NCI-H1694 (cell line): Measurements from ENCODE around the gene NCAPD2.
A peak's percentile ranks its signal among the peaks of the same experiment; 100 is the strongest.

Experiments used
- DNase-seq: peaks from one replicate; lab custom pipeline; 2025; lab: John Stamatoyannopoulos, UW

NCAPD2 gene

DNA sequence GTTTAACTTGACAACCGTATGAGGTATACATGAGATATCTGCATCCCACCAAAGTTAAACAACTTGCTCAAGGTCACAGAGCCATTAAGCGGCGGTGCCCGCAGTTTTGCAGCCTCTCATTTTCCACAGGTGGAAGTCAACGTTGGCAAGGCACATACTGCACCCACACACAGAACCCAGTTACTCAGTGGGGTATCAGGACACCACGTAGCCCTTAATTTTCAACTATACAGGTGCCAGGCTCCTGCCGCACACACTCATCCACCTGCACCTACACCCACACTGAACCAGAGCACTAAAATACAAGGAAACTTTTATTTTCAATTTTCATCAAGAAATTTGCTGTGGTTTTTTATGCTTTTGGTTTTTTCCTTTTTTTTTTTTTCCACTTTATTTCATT, 75.9 kb downstream of the NCAPD2 start:
- DNase-seq: no peak

DNA sequence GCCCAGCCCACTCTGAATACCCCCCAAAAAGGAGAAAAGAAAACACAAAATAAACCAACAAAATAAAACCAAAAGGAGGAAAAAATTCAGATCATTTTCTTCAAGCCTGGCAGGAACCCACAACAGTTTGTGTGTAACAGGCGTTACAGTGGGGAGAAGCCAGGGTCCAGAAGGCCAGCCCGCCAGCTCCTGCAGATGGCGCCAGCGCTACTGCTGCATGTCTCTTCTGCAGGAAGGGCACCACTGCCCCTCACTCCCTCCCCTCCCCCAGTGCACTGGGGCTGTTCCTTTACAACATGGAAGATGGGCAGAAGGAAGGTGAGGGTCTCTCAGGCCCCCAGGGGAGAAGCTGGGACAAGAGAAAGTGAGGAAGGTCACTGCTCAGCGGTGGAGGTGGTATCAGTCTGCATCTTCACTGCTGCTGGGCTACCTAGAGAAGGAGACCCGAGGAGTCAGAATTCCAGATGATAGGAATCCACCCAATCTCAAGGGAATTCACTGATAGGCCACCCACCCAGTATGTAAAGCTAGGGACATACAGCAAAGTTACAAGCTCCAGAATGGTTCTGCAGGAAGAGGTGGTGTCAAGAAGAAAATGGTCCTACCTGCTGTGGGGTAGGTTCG, 76.5 kb downstream of the NCAPD2 start:
- peak; percentile 39 for DNase-seq

DNA sequence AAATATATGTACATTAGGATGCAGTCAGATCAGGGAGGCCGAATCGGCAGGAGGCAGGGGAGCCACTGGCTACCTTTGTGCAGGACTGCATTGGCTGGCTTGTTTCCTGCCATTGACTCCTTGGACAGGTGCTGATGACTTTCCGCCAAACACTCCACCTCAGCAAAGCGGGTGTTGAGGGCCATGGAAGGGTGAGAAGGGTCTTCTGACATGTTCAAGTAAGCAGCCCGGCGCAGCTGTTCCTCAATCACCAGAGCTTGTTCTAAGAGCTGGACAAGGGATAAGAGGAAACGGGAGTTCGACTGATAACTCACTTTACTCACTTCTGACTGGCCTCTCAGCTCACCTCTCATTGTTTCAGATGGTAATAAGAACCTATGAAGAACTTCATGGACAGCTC, 79.1 kb downstream of the NCAPD2 start:
- DNase-seq: no peak

DNA sequence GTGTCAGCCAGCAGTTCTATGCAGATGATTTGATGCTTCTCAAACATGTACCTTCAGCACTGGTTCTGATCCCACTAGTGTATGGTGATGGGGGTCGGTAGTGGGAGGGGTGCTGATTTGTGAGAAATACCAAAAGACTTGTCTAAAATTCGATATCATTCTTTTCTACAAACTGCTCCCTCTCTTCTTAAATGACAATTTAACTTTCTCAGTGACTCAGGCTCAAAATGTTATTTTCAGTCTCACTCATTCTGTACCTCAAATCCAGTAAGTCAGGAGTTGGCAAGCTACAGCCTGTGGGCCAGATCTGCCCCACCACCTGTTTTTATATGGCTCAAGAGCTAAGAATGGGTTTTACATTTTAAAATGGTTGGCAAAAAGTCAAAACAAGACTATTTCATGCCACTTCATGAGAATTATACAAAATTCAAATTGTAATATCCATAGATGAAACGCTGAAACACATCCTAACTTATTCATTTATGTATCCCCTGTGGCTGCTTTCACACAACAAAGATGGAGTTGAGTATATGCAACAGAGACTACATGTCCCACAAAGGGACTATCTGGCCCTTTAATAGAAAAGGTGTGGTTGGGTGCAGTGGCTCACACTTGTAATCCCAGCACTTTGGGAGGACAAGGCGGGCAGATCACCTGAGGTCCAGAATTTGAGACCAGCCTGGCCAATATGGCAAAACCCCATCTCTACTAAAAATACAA, 80.8 kb downstream of the NCAPD2 start:
- DNase-seq: no peak

DNA sequence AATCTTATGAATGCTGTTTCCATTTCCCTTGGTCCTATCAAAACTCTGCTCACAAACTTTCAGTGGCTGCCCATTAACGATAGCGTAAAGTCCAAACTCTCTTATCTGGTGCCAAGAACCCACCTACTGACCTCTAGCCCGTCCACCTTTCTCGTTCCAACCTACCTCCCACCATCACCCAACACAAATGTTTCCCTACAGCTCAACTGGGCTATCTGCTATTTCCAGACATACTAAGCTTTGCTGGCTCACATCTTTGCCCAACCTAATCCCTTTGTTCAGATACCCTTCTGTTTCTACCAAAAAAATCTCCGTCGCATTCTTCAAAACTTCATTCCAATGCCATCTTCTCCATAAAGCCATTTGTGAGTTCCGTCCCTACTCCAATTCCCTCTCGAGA, 81.7 kb downstream of the NCAPD2 start:
- no peak for DNase-seq
